Gastrocnemius medialis (tissue), 4 donors: Measurements from ENCODE around the gene MDM2. TPM values are rescaled to one million over a fixed set of nuclear protein-coding genes. Genes with fewer than 3 reads are reported as not detected.
"Not testable (repeated sequence)": the region's sequence is repeated elsewhere in the genome, so short reads cannot be mapped to it uniquely, and the experiment has no call there.

Experiments
- ATAC-seq, 2 donors: fragments of 150-250 bp; one replicate each; pipeline ENCODE4 v1.9.1; 2016
- DNase-seq, 2 donors: peaks; one replicate each; pipeline ENCODE4 v3.0.0-alpha.2; 2019
- H3K27ac ChIP-seq, 4 donors: fragments of 200-600 bp; sonication (generic); 1 replicate in 1 of 4; 2 replicates in 3 of 4; pipeline ENCODE4 v1.5.1; 2016 to 2018; ENCODE audit warnings: mild to moderate bottlenecking in 2 of 4, moderate library complexity in 1 of 4
- H3K27me3 ChIP-seq, 3 donors: fragments of 200-600 bp; sonication (generic) in 2 of 3; 1 replicate in 1 of 3; 2 replicates in 2 of 3; pipeline versions ENCODE4 v1.5.1 to v1.6.0; 2016 to 2019; ENCODE audit warnings: mild to moderate bottlenecking in 1 of 3, moderate library complexity in 1 of 3
- H3K36me3 ChIP-seq, 2 donors: fragments of 200-600 bp; sonication (generic) in 1 of 2; one replicate each; pipeline ENCODE4 v1.5.1; 2017 to 2018
- H3K4me1 ChIP-seq, 2 donors: fragments of 200-600 bp; sonication (generic) in 1 of 2; one replicate each; pipeline ENCODE4 v1.5.1; 2016 to 2017; ENCODE audit warnings: mild to moderate bottlenecking in 2 of 2
- H3K4me3 ChIP-seq, 4 donors: fragments of 200-600 bp; sonication (generic) in 3 of 4; 1 replicate in 1 of 4; 2 replicates in 3 of 4; pipeline ENCODE4 v1.5.1; 2016 to 2019; ENCODE audit warnings: mild to moderate bottlenecking in 2 of 4
- H3K9me3 ChIP-seq, 3 donors: fragments of 200-600 bp; sonication (generic) in 2 of 3; 1 replicate in 1 of 3; 2 replicates in 2 of 3; pipeline ENCODE4 v1.5.1; 2016 to 2019
- POLR2A ChIP-seq, 2 donors: fragments of 450-650 bp; IDR thresholded peaks; one replicate each; pipeline ENCODE4 v1.6.1; 2017; ENCODE audit warnings: antibody characterized with exemption in 2 of 2, mild to moderate bottlenecking in 2 of 2, moderate library complexity in 2 of 2
- in situ Hi-C, 4 donors: fragments of 200-750 bp; cut with MboI; loops; one replicate each; pipeline versions ENCODE4 v1.15.0 to v1.8.0; 2017; ENCODE audit warnings: low sequenced_read_pairs in 4 of 4
- intact Hi-C: fragments of 100-400 bp; cut with DNase I; formaldehyde crosslinking; loops from one replicate; pipeline ENCODE4 v1.15.1; 2023; ENCODE audit warnings: low total_unique reads
- total RNA-seq, 4 donors: library from RNA; depleted of rRNA; stranded (reverse); fragments of >200 nt; gene quantifications; one replicate each; pipeline versions ENCODE4 v1.1.0 to v1.2.3, GENCODE V29; 2016
- TF ChIP-seq, protein P1 (sequence below), 5 experiments: fragments of 450-650 bp in 3 of 5; fragments of 200-600 bp in 2 of 5; sonication (generic) in 2 of 5; IDR thresholded peaks in 4 of 5; conservative IDR thresholded peaks in 1 of 5; 1 replicate in 4 of 5; 2 replicates in 1 of 5; pipeline ENCODE4 v1.5.1; 2016 to 2019; ENCODE audit warnings: antibody characterized with exemption in 5 of 5, mild to moderate bottlenecking in 3 of 5, moderate library complexity in 3 of 5

Gene MDM2
- total RNA-seq, 4 donors from 2014 or later: 61.6 to 92.2 (median 70.0) TPM

DNA sequence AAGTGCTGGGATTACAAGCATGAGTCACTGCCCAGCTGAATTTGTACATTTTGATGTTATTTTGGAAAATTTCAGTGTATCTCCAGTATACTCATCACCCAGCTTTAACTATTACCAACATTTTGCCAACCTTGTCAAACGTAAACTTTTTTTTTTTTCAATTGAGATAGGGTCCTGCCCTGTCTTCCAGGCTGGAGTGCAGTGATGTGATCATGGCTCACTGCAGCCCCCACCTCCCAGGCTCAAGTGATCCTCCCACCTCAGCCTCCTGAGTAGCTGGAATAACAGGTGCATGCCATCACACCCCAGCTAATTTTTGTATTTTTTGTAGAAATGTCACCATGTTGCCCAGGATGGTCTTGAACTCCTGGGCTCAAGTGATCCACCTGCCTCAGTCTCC, 29.2 kb downstream of the MDM2 start:
- H3K4me3 ChIP-seq: no peak overlapping the region
- H3K4me1 ChIP-seq: no peaks in the 10 kb centered on the region
- TF ChIP-seq, protein P1, sequence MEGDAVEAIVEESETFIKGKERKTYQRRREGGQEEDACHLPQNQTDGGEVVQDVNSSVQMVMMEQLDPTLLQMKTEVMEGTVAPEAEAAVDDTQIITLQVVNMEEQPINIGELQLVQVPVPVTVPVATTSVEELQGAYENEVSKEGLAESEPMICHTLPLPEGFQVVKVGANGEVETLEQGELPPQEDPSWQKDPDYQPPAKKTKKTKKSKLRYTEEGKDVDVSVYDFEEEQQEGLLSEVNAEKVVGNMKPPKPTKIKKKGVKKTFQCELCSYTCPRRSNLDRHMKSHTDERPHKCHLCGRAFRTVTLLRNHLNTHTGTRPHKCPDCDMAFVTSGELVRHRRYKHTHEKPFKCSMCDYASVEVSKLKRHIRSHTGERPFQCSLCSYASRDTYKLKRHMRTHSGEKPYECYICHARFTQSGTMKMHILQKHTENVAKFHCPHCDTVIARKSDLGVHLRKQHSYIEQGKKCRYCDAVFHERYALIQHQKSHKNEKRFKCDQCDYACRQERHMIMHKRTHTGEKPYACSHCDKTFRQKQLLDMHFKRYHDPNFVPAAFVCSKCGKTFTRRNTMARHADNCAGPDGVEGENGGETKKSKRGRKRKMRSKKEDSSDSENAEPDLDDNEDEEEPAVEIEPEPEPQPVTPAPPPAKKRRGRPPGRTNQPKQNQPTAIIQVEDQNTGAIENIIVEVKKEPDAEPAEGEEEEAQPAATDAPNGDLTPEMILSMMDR (IDR thresholded peaks at IDR 0.05 in 4 of 5, conservative IDR thresholded peaks at IDR 0.05 in 1 of 5): no peak
- TF ChIP-seq POLR2A (IDR thresholded peaks at IDR 0.05): no peak
- no peak overlapping the region for H3K27ac ChIP-seq
- in situ Hi-C loops (loop anchor here in 1 of 4 donors (25.0 kb wide), 1 partner anchor 750 kb away; the partner anchor contains the start of gene CCT2), intact Hi-C loops (no loop called here)
- no peaks in the 10 kb centered on the region for H3K9me3 ChIP-seq
- DNase-seq (no peak), ATAC-seq (no peak)
- peaks cover 0 to 80% of the 10 kb centered on the region in 2 donors for H3K36me3 ChIP-seq
- H3K27me3 ChIP-seq: no peaks in the 10 kb centered on the region

DNA sequence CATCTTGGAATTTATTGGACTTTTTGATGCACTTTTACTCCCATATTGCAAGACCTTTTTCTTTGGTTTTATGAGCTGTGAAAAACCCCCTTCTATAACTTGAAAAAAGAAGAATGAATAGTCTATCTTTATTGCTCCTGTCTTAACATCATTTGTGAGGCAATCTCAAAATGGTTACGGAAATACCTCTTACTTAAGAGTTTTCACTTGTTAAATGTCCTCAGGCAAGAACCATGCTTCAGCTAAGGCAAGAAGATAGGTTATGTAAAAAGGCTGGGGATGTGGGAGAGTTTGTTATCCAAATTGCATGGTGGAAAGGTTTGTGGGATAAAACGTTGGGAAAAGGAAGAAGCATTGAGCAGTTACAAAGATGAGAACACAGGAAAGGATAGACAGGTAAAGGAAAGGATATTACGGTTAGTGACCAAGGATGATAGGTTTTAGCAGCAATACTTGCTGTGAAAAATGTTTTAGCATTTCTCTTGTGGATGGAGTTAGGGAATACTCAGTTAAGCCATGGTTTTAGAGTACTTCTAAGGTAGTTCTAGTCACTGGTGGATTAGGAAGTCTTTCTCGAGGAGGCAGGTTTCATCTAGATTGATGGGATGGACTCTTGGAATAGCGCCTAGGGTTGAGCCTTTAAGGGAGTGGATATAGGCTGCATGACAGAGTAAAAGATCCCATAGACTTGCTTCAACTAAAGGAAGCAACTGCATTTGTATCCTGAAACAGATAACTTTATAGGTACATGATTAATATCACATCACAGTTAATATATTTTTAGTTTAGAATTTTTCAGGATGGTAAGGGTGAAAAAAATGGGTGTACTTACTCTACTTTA, 30.3 kb downstream of the MDM2 start:
- no peak overlapping the region for H3K4me3 ChIP-seq
- H3K36me3 ChIP-seq: peaks cover 0 to 78% of the 10 kb centered on the region in 2 donors
- no peaks in the 10 kb centered on the region for H3K27me3 ChIP-seq
- ATAC-seq (no peak), DNase-seq (no peak)
- intact Hi-C loops: no loop called here
- H3K4me1 ChIP-seq: no peaks in the 10 kb centered on the region
- no peak overlapping the region for H3K27ac ChIP-seq
- no peaks in the 10 kb centered on the region for H3K9me3 ChIP-seq
- in situ Hi-C loops: loop anchor here in 1 of 4 donors (25.0 kb wide), 1 partner anchor 749 kb away; the partner anchor contains the start of gene CCT2
- no peak for TF ChIP-seq POLR2A (IDR thresholded peaks at IDR 0.05)
- TF ChIP-seq, protein P1 (IDR thresholded peaks at IDR 0.05 in 4 of 5, conservative IDR thresholded peaks at IDR 0.05 in 1 of 5): no peak

DNA sequence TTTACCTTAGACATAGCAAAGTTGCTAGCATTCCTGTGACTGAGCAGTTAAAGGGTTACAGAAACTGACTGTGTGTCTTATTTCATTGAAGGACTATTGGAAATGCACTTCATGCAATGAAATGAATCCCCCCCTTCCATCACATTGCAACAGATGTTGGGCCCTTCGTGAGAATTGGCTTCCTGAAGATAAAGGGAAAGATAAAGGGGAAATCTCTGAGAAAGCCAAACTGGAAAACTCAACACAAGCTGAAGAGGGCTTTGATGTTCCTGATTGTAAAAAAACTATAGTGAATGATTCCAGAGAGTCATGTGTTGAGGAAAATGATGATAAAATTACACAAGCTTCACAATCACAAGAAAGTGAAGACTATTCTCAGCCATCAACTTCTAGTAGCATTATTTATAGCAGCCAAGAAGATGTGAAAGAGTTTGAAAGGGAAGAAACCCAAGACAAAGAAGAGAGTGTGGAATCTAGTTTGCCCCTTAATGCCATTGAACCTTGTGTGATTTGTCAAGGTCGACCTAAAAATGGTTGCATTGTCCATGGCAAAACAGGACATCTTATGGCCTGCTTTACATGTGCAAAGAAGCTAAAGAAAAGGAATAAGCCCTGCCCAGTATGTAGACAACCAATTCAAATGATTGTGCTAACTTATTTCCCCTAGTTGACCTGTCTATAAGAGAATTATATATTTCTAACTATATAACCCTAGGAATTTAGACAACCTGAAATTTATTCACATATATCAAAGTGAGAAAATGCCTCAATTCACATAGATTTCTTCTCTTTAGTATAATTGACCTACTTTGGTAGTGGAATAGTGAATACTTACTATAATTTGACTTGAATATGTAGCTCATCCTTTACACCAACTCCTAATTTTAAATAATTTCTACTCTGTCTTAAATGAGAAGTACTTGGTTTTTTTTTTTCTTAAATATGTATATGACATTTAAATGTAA, 31.5 kb downstream of the MDM2 start:
- H3K4me1 ChIP-seq: no peaks in the 10 kb centered on the region
- intact Hi-C loops (no loop called here), in situ Hi-C loops (loop anchor here in 1 of 4 donors (25.0 kb wide), 1 partner anchor 748 kb away; the partner anchor contains the start of gene CCT2)
- TF ChIP-seq, protein P1 (IDR thresholded peaks at IDR 0.05 in 4 of 5, conservative IDR thresholded peaks at IDR 0.05 in 1 of 5): no peak
- TF ChIP-seq POLR2A (IDR thresholded peaks at IDR 0.05): no peak
- no peak overlapping the region for H3K27ac ChIP-seq
- H3K9me3 ChIP-seq: no peaks in the 10 kb centered on the region
- no peak overlapping the region for H3K4me3 ChIP-seq
- DNase-seq (no peak), ATAC-seq (no peak)
- peaks cover 0 to 67% of the 10 kb centered on the region in 2 donors for H3K36me3 ChIP-seq
- H3K27me3 ChIP-seq: no peaks in the 10 kb centered on the region

DNA sequence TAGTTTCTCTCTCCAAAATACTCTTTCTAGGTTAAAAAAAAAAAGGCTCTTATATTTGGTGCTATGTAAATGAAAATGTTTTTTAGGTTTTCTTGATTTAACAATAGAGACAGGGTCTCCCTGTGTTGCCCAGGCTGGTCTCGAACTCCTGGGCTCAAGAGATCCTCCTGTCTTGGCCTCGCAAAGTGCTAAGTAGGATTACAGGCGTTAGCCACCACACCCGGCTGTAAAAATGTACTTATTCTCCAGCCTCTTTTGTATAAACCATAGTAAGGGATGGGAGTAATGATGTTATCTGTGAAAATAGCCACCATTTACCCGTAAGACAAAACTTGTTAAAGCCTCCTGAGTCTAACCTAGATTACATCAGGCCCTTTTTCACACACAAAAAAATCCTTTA, 33.2 kb downstream of the MDM2 start:
- H3K9me3 ChIP-seq, H3K27me3 ChIP-seq, ATAC-seq, H3K4me1 ChIP-seq, DNase-seq, H3K4me3 ChIP-seq, H3K27ac ChIP-seq, intact Hi-C loops: not testable (repeated sequence)
- in situ Hi-C loops: loop anchor here in 1 of 4 donors (25.0 kb wide), 1 partner anchor 746 kb away; the partner anchor contains the start of gene CCT2
- peaks cover 0 to 62% of the 10 kb centered on the region in 2 donors for H3K36me3 ChIP-seq
